SU-DHL-6 (cell line): ENCODE measurements around the gene STRBP.

ENCODE experiments used
- EZH2phosphoT487 ChIP-seq: fragments of 200-600 bp; sonication (generic), shearing (Covaris generic); conservative IDR thresholded peaks from 2 replicates; pipeline ENCODE4 v1.6.1; 2018; ENCODE audit warnings: mild to moderate bottlenecking, antibody characterized with exemption, low read length, moderate library complexity, mixed read lengths
- TF ChIP-seq, protein P1 (sequence below): fragments of 200-600 bp; sonication (generic); IDR thresholded peaks from one replicate; pipeline ENCODE4 v1.5.1; 2017; ENCODE audit warnings: antibody characterized with exemption, mild to moderate bottlenecking, low read length, moderate library complexity; ENCODE audit not compliant: insufficient read depth, poor library complexity, severe bottlenecking

GRCh38 chr9:123311250-123311752 lies 42.9 kb upstream of the STRBP start:
- TF ChIP-seq, protein P1, sequence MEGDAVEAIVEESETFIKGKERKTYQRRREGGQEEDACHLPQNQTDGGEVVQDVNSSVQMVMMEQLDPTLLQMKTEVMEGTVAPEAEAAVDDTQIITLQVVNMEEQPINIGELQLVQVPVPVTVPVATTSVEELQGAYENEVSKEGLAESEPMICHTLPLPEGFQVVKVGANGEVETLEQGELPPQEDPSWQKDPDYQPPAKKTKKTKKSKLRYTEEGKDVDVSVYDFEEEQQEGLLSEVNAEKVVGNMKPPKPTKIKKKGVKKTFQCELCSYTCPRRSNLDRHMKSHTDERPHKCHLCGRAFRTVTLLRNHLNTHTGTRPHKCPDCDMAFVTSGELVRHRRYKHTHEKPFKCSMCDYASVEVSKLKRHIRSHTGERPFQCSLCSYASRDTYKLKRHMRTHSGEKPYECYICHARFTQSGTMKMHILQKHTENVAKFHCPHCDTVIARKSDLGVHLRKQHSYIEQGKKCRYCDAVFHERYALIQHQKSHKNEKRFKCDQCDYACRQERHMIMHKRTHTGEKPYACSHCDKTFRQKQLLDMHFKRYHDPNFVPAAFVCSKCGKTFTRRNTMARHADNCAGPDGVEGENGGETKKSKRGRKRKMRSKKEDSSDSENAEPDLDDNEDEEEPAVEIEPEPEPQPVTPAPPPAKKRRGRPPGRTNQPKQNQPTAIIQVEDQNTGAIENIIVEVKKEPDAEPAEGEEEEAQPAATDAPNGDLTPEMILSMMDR = no peak
- no peak for TF ChIP-seq EZH2phosphoT487
